Neuronal stem cell (in vitro differentiated cells): Measurements from ENCODE around the gene LDLRAD2.
A peak's percentile ranks its signal among the peaks of the same experiment; 100 is the strongest.

ENCODE experiments used
- DNase-seq: peaks from one replicate; pipeline ENCODE4 v3.0.0-alpha.2; 2013; ENCODE audit warnings: low spot score
- H2AFZ ChIP-seq: one replicate; pipeline ENCODE4 v1.6.1; 2013; ENCODE audit warnings: mild to moderate bottlenecking, low read length, inconsistent platforms
- H2AK5ac ChIP-seq: 2 replicates; pipeline ENCODE4 v1.6.1; 2013; ENCODE audit warnings: low read depth, mild to moderate bottlenecking, inconsistent platforms, low read length, moderate library complexity, mixed read lengths
- H2BK120ac ChIP-seq: 2 replicates; pipeline ENCODE4 v1.6.1; 2013; ENCODE audit warnings: low read depth, mild to moderate bottlenecking, inconsistent platforms, low read length, moderate library complexity, mixed read lengths
- H2BK12ac ChIP-seq: one replicate; pipeline ENCODE4 v1.6.1; 2013; ENCODE audit warnings: low read length, inconsistent platforms
- H2BK15ac ChIP-seq: 2 replicates; pipeline ENCODE4 v1.6.1; 2013; ENCODE audit warnings: mild to moderate bottlenecking, low read length, inconsistent platforms, mixed read lengths
- H2BK5ac ChIP-seq: one replicate; pipeline ENCODE4 v1.6.1; 2013; ENCODE audit warnings: inconsistent platforms, mild to moderate bottlenecking, low read length, moderate library complexity
- H3K14ac ChIP-seq: one replicate; pipeline ENCODE4 v1.6.1; 2013; ENCODE audit warnings: low read length, inconsistent platforms
- H3K18ac ChIP-seq: 2 replicates; pipeline ENCODE4 v1.6.1; 2013; ENCODE audit warnings: low read length, inconsistent platforms
- H3K23ac ChIP-seq: 2 replicates; pipeline ENCODE4 v1.6.1; 2013; ENCODE audit warnings: low read depth, mild to moderate bottlenecking, mixed read lengths, low read length, inconsistent platforms; ENCODE audit not compliant: poor library complexity
- H3K27ac ChIP-seq: replicated peaks from 3 replicates; pipeline ENCODE4 v1.5.1; 2013; ENCODE audit warnings: low read length, inconsistent platforms
- H3K27me3 ChIP-seq, 3 experiments: 2 replicates each; pipeline ENCODE4 v1.6.1; 2013; ENCODE audit warnings: low read length in 3 of 3, mild to moderate bottlenecking in 2 of 3, inconsistent platforms in 1 of 3, low read depth in 1 of 3, mixed read lengths in 1 of 3, moderate library complexity in 1 of 3; ENCODE audit not compliant: control insufficient read depth in 3 of 3, insufficient read depth in 3 of 3
- H3K36me3 ChIP-seq, 2 donors: replicated peaks in 1 of 2; 2 replicates each; pipeline ENCODE4 v1.6.1; 2013; ENCODE audit warnings: low read length in 2 of 2; ENCODE audit not compliant: control insufficient read depth in 2 of 2, insufficient read depth in 2 of 2
- H3K4ac ChIP-seq: 2 replicates; pipeline ENCODE4 v1.6.1; 2013; ENCODE audit warnings: inconsistent platforms, mild to moderate bottlenecking, low read length, moderate library complexity
- H3K4me1 ChIP-seq, 2 donors: 1 replicate in 1 of 2; 2 replicates in 1 of 2; pipeline ENCODE4 v1.6.1; 2013; ENCODE audit warnings: low read length in 2 of 2, low read depth in 1 of 2; ENCODE audit not compliant: control insufficient read depth in 2 of 2, insufficient read depth in 1 of 2
- H3K4me2 ChIP-seq: one replicate; pipeline ENCODE4 v1.6.1; 2013; ENCODE audit warnings: mild to moderate bottlenecking, low read length, inconsistent platforms; ENCODE audit not compliant: insufficient read depth, poor library complexity, severe bottlenecking
- H3K4me3 ChIP-seq, 2 donors: 2 replicates each; pipeline ENCODE4 v1.5.1; 2013; ENCODE audit warnings: low read length in 2 of 2, mild to moderate bottlenecking in 2 of 2, inconsistent platforms in 1 of 2, moderate library complexity in 1 of 2
- H3K79me1 ChIP-seq: one replicate; pipeline ENCODE4 v1.6.1; 2013; ENCODE audit warnings: low read depth, mild to moderate bottlenecking, inconsistent platforms, low read length, moderate library complexity
- H3K9ac ChIP-seq: one replicate; pipeline ENCODE4 v1.6.1; 2013; ENCODE audit warnings: mild to moderate bottlenecking, low read depth, low read length, inconsistent platforms; ENCODE audit not compliant: poor library complexity
- H3K9me3 ChIP-seq, 2 donors: replicated peaks in 1 of 2; 2 replicates each; pipeline versions ENCODE3 to v1.6.1; 2013; ENCODE audit warnings: low read length in 2 of 2, mild to moderate bottlenecking in 2 of 2, inconsistent platforms in 1 of 2, low read depth in 1 of 2, mixed read lengths in 1 of 2, moderate library complexity in 1 of 2; ENCODE audit not compliant: control insufficient read depth in 2 of 2, insufficient read depth in 1 of 2
- H4K8ac ChIP-seq: one replicate; pipeline ENCODE4 v1.6.1; 2013; ENCODE audit warnings: low read depth, mild to moderate bottlenecking, inconsistent platforms, low read length, moderate library complexity
- H4K91ac ChIP-seq: one replicate; pipeline ENCODE4 v1.6.1; 2013; ENCODE audit warnings: low read length, low read depth, mild to moderate bottlenecking, inconsistent platforms; ENCODE audit not compliant: poor library complexity
- WGBS, 2 donors: extraction: QIAGEN DNeasy Blood & Tissue Kit; methylation state at CpG; one replicate each; pipeline ENCODE4 v1.1.7; 2013; ENCODE audit warnings: missing lambda C conversion rate in 2 of 2, mixed read lengths in 1 of 2; ENCODE audit not compliant: insufficient read length in 2 of 2, insufficient replicate concordance in 1 of 2; ENCODE audit errors: extremely low coverage in 2 of 2; 5-methylcytosine and 5-hydroxymethylcytosine counted together

The LDLRAD2 gene

GRCh38 chr1:21870611-21871010 lies 58.5 kb downstream of the LDLRAD2 start:
- no peak overlapping the region for H2BK120ac ChIP-seq
- H2BK12ac ChIP-seq, result no peak overlapping the region
- H3K4me2 ChIP-seq, result no peak overlapping the region
- H3K9ac ChIP-seq, result no peak overlapping the region
- no peaks in the 10 kb centered on the region for H3K27me3 ChIP-seq
- peaks cover 2% of the 10 kb centered on the region for H3K79me1 ChIP-seq
- H3K36me3 ChIP-seq, result peaks cover 41 to 58% of the 10 kb centered on the region in 2 donors
- H4K91ac ChIP-seq, result no peak overlapping the region
- no peak for DNase-seq
- H2AK5ac ChIP-seq, result no peak overlapping the region
- peak overlapping the region; percentile 24 for H4K8ac ChIP-seq
- peak overlapping the region; percentile 2 for H3K14ac ChIP-seq
- peak overlapping the region; percentile 2 for H3K18ac ChIP-seq
- H2BK15ac ChIP-seq, result no peak overlapping the region
- peaks cover 7 to 9% of the 10 kb centered on the region in 2 donors for H3K4me1 ChIP-seq
- H3K4me3 ChIP-seq, result peak overlapping the region in 1 of 2 donors; percentile 3
- no peak overlapping the region for H2AFZ ChIP-seq
- no peak overlapping the region for H2BK5ac ChIP-seq
- H3K27ac ChIP-seq, result no peak overlapping the region
- peak overlapping the region; percentile 22 for H3K23ac ChIP-seq
- no CpG with 5 or more reads among the region's 15 CpGs for WGBS, 2 donors
- no peaks in the 10 kb centered on the region for H3K9me3 ChIP-seq
- H3K4ac ChIP-seq, result no peak overlapping the region

DNA sequence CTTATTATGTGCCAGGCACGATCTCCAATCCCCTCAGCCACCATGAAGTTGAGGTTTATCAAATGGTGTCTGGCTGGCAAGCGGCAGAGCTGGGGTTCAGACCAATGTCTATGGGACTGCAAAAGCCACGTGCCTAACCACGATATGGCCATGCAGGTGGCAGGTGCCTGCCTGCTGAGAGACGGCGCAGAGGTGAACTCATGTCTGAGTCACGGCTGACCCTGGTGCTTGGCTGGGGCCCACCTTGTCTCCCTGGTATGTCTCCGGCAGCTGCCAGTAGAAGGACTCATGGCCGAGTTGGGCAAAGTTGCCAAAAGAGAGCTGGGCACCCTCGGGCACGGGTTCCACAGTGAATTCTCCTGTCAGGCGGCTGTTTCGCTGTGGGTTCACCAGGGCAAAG lies 59.9 kb downstream of the LDLRAD2 start:
- no peak overlapping the region for H3K4me2 ChIP-seq
- no peak overlapping the region for H2BK15ac ChIP-seq
- no peak overlapping the region for H3K9ac ChIP-seq
- WGBS, 2 donors, result no CpG with 5 or more reads among the region's 13 CpGs
- no peak overlapping the region for H3K27ac ChIP-seq
- peaks cover 5% of the 10 kb centered on the region for H3K79me1 ChIP-seq
- peak overlapping the region; percentile 14 for H2AK5ac ChIP-seq
- peak overlapping the region; percentile 71 for H2BK5ac ChIP-seq
- no peak overlapping the region for H4K91ac ChIP-seq
- no peak overlapping the region for H3K4me3 ChIP-seq
- no peak overlapping the region for H4K8ac ChIP-seq
- no peak overlapping the region for H3K14ac ChIP-seq
- DNase-seq, result no peak
- H3K36me3 ChIP-seq, result peaks cover 44 to 69% of the 10 kb centered on the region in 2 donors
- H3K27me3 ChIP-seq, result no peaks in the 10 kb centered on the region
- H3K23ac ChIP-seq, result peak overlapping the region; percentile 17
- no peak overlapping the region for H3K18ac ChIP-seq
- H2BK12ac ChIP-seq, result no peak overlapping the region
- H3K4ac ChIP-seq, result no peak overlapping the region
- no peaks in the 10 kb centered on the region for H3K9me3 ChIP-seq
- no peak overlapping the region for H2BK120ac ChIP-seq
- H3K4me1 ChIP-seq, result peaks cover 0 to 2% of the 10 kb centered on the region in 2 donors
- H2AFZ ChIP-seq, result no peak overlapping the region

DNA sequence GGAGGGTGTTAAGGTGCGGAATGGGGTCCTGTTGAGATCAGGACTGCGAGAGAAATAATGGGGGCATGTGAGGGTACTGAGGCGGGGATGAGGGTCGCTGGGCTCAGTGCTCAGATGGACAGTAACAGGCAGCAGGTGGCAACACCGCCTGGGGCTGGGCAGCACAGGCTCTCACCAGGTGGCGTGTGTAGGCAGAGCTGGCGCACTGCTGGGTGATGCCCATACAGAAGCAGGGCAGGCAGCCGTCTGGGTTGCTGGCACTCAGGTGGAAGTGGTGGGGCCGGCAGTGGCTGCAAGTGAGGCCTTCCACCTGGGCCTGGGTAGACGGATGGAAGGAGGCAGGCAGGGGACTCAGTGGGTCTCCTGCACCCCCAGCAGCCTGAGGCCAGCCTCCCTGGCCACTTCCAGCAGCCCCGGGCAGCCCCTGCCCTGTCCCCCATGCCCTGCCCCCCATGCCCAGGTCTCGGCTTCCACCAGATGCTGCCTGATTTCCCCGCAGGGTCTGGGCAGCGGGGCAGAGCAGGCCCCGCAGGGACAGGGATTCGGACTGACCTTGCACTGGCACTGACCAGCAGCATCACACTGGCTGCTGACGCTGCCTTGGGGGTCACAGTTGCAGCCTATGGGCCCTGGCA lies 60.5 kb downstream of the LDLRAD2 start:
- Histone ChIP-seq H3K14ac (no peak overlapping the region), H2BK12ac (no peak overlapping the region), H3K27ac (no peak overlapping the region), H3K18ac (peak overlapping the region; percentile 83), H2BK15ac (peak overlapping the region; percentile 26), H2AFZ (no peak overlapping the region), H3K79me1 (peaks cover 5% of the 10 kb centered on the region), H3K23ac (peak overlapping the region; percentile 55), H3K27me3 (no peaks in the 10 kb centered on the region), H3K9me3 (no peaks in the 10 kb centered on the region), H3K4me3 (no peak overlapping the region), H4K91ac (peak overlapping the region; percentile 72), H3K4ac (no peak overlapping the region), H3K9ac (no peak overlapping the region), H3K4me2 (no peak overlapping the region), H2BK120ac (peak overlapping the region; percentile 72), H2BK5ac (peak overlapping the region; percentile 71), H4K8ac (peak overlapping the region; percentile 65), H2AK5ac (peak overlapping the region; percentile 32), H3K4me1 (peaks cover 0 to 2% of the 10 kb centered on the region in 2 donors), H3K36me3 (peaks cover 42 to 73% of the 10 kb centered on the region in 2 donors)
- no CpG with 5 or more reads among the region's 17 CpGs for WGBS, 2 donors
- DNase-seq, result no peak

GRCh38 chr1:21873174-21873573 lies 61.1 kb downstream of the LDLRAD2 start:
- H3K27me3 ChIP-seq, result no peaks in the 10 kb centered on the region
- no CpG with 5 or more reads among the region's 8 CpGs for WGBS, 2 donors
- H3K36me3 ChIP-seq, result peaks cover 46 to 79% of the 10 kb centered on the region in 2 donors

More at GRCh38 chr1:21873174-21873573, 61.1 kb downstream of the LDLRAD2 start:
- Histone ChIP-seq H3K4me1 (peaks cover 0 to 2% of the 10 kb centered on the region in 2 donors), H3K4ac (no peak overlapping the region), H2BK12ac (no peak overlapping the region), H2AK5ac (peak overlapping the region; percentile 32), H3K9me3 (no peaks in the 10 kb centered on the region), H3K14ac (no peak overlapping the region), H3K9ac (no peak overlapping the region), H3K4me2 (no peak overlapping the region), H2BK15ac (no peak overlapping the region), H3K18ac (no peak overlapping the region), H3K4me3 (no peak overlapping the region), H4K8ac (peak overlapping the region; percentile 65), H3K79me1 (peaks cover 5% of the 10 kb centered on the region), H3K27ac (no peak overlapping the region), H2BK5ac (no peak overlapping the region), H2AFZ (no peak overlapping the region), H2BK120ac (no peak overlapping the region), H4K91ac (no peak overlapping the region), H3K23ac (no peak overlapping the region)
- peak; percentile 12 for DNase-seq
